CD4-positive, alpha-beta T cell (primary cell): Measurements from ENCODE around the gene FNBP1. TPM values are rescaled to one million over a fixed set of nuclear protein-coding genes. Genes with fewer than 3 reads are reported as not detected.
A peak's percentile ranks its signal among the peaks of the same experiment; 100 is the strongest.

ENCODE experiments used
- ATAC-seq: fragments of 200-7000 bp; cut with Tn5 transposase; one replicate; pipeline ENCODE4 v1.10.0; 2022; ENCODE audit warnings: mild to moderate bottlenecking; ENCODE audit not compliant: poor library complexity
- CTCF ChIA-PET: fragments of 350-600 bp; sonication (Branson Sonifier 250); formaldehyde crosslinking; loops from one replicate; lab custom pipeline; 2021; ENCODE audit warnings: antibody characterized with exemption, inconsistent platforms; lab: Charles Lee
- POLR2A ChIA-PET: fragments of 350-600 bp; sonication (Branson Sonifier 250); formaldehyde crosslinking; loops from one replicate; lab custom pipeline; 2021; ENCODE audit warnings: antibody characterized with exemption, inconsistent platforms; lab: Charles Lee
- DNase-seq, 14 experiments: peaks; one replicate each; pipeline ENCODE4 v3.0.0-alpha.2; 2013 to 2020; ENCODE audit warnings: mixed read lengths in 2 of 14
- H3K27ac ChIP-seq, 2 donors: one replicate each; pipeline versions ENCODE4 v1.5.1 to v1.7.0; 2013; ENCODE audit warnings: low read length in 2 of 2, low read depth in 1 of 2, mild to moderate bottlenecking in 1 of 2
- H3K27me3 ChIP-seq, 2 experiments: 1 replicate in 1 of 2; 2 replicates in 1 of 2; pipeline versions ENCODE4 v1.6.1 to v1.7.0; 2013; ENCODE audit warnings: low read length in 2 of 2, control low read depth in 1 of 2, mild to moderate bottlenecking in 1 of 2, moderate library complexity in 1 of 2; ENCODE audit not compliant: insufficient read depth in 2 of 2, control insufficient read depth in 1 of 2
- H3K36me3 ChIP-seq: one replicate; pipeline ENCODE4 v1.6.1; 2013; ENCODE audit warnings: low read length, control low read depth; ENCODE audit not compliant: insufficient read depth
- H3K4me1 ChIP-seq: one replicate; pipeline ENCODE4 v1.6.1; 2013; ENCODE audit warnings: low read length, control low read depth; ENCODE audit not compliant: insufficient read depth
- H3K4me3 ChIP-seq: one replicate; pipeline ENCODE4 v1.5.1; 2013; ENCODE audit warnings: mild to moderate bottlenecking, low read length, moderate library complexity
- H3K9me3 ChIP-seq, 2 experiments: 1 replicate in 1 of 2; 2 replicates in 1 of 2; pipeline versions ENCODE4 v1.6.1 to v1.7.0; 2013; ENCODE audit warnings: low read length in 2 of 2, mild to moderate bottlenecking in 2 of 2, control low read depth in 1 of 2, moderate library complexity in 1 of 2; ENCODE audit not compliant: control insufficient read depth in 1 of 2, insufficient read depth in 1 of 2
- H3K27ac Mint-ChIP-seq: one replicate; pipeline ENCODE4 v1.8.0; 2020; ENCODE audit warnings: mixed read lengths
- H3K27me3 Mint-ChIP-seq: one replicate; pipeline ENCODE4 v1.8.0; 2021; ENCODE audit warnings: mixed read lengths
- H3K36me3 Mint-ChIP-seq: one replicate; pipeline ENCODE4 v1.8.0; 2021; ENCODE audit warnings: low read depth, mixed read lengths
- H3K4me1 Mint-ChIP-seq: one replicate; pipeline ENCODE4 v1.8.0; 2021; ENCODE audit warnings: low read depth, mixed read lengths
- H3K4me3 Mint-ChIP-seq: one replicate; pipeline ENCODE4 v1.8.0; 2020; ENCODE audit warnings: mild to moderate bottlenecking, mixed read lengths
- H3K9me3 Mint-ChIP-seq: one replicate; pipeline ENCODE4 v1.8.0; 2020; ENCODE audit warnings: mixed read lengths
- intact Hi-C, 2 experiments: fragments of 100-400 bp; cut with DNase I in 1 of 2; cut with micrococcal nuclease in 1 of 2; formaldehyde crosslinking; loops; one replicate each; pipeline versions ENCODE4 v1.15.1 to v1.9.0; 2023 to 2025; cut with DNase I, micrococcal nuclease
- total RNA-seq, 174 experiments: library from RNA in 2 of 174; stranded (reverse) in 2 of 174; gene quantifications; one replicate each; pipeline ENCODE4 v1.2.3 and lab custom pipeline; 2021 to 2026
- TF ChIP-seq, protein P1 (sequence below): fragments of 200-600 bp; IDR thresholded peaks from one replicate; pipeline ENCODE4 v1.8.0; 2022; ENCODE audit warnings: antibody characterized with exemption, mild to moderate bottlenecking

The FNBP1 gene
- total RNA-seq, 2 experiments from 2014 or later = 166 to 181 TPM

GRCh38 chr9:129901993-129902739 lies 140.8 kb downstream of the FNBP1 start:
- intact Hi-C loops = no loop called here
- H3K9me3 Mint-ChIP-seq = no peaks in the 10 kb centered on the region
- no peaks in the 10 kb centered on the region for H3K27me3 Mint-ChIP-seq
- Histone ChIP-seq H3K36me3 (peaks cover 91% of the 10 kb centered on the region), H3K9me3 (no peaks in the 10 kb centered on the region), H3K27me3 (no peaks in the 10 kb centered on the region), H3K27ac (peak overlapping the region; percentile 3 to 41), H3K4me3 (no peak overlapping the region), H3K4me1 (peaks cover 24% of the 10 kb centered on the region)
- H3K4me1 Mint-ChIP-seq = peaks cover 56% of the 10 kb centered on the region
- ChIA-PET POLR2A (interaction anchor here (1.0 to 7.7 kb wide), 2 partner anchors 13 to 43 kb away, joined by 3 to 64 read pairs; no protein-coding TSS in a partner anchor), CTCF (interaction anchor here (7.5 kb wide), 1 partner anchor 17 kb away, joined by 19 read pairs; no protein-coding TSS in a partner anchor)
- peaks cover 99% of the 10 kb centered on the region for H3K36me3 Mint-ChIP-seq
- H3K27ac Mint-ChIP-seq = peak overlapping the region; percentile 84
- no peak overlapping the region for H3K4me3 Mint-ChIP-seq
- TF ChIP-seq, protein P1, sequence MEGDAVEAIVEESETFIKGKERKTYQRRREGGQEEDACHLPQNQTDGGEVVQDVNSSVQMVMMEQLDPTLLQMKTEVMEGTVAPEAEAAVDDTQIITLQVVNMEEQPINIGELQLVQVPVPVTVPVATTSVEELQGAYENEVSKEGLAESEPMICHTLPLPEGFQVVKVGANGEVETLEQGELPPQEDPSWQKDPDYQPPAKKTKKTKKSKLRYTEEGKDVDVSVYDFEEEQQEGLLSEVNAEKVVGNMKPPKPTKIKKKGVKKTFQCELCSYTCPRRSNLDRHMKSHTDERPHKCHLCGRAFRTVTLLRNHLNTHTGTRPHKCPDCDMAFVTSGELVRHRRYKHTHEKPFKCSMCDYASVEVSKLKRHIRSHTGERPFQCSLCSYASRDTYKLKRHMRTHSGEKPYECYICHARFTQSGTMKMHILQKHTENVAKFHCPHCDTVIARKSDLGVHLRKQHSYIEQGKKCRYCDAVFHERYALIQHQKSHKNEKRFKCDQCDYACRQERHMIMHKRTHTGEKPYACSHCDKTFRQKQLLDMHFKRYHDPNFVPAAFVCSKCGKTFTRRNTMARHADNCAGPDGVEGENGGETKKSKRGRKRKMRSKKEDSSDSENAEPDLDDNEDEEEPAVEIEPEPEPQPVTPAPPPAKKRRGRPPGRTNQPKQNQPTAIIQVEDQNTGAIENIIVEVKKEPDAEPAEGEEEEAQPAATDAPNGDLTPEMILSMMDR = no peak
- no peak for DNase-seq
- no peak for ATAC-seq

- peak overlapping the region; percentile 99 for H3K27ac Mint-ChIP-seq
- peaks cover 41% of the 10 kb centered on the region for H3K4me1 ChIP-seq
- ATAC-seq (no peak), DNase-seq (peak in 1 of 14 experiments; percentile 37)
- H3K9me3 ChIP-seq = no peaks in the 10 kb centered on the region
- peaks cover 91% of the 10 kb centered on the region for H3K36me3 ChIP-seq
- POLR2A ChIA-PET = interaction anchor here (7.7 kb wide), 1 partner anchor 11 kb away, joined by 64 read pairs; no protein-coding TSS in a partner anchor
- H3K4me3 Mint-ChIP-seq = no peak overlapping the region
- peaks cover 65% of the 10 kb centered on the region for H3K4me1 Mint-ChIP-seq
- TF ChIP-seq, protein P1 = no peak
- no peaks in the 10 kb centered on the region for H3K27me3 ChIP-seq
- CTCF ChIA-PET = interaction anchor here (3.1 kb wide), 1 partner anchor 13 kb away, joined by 10 read pairs; no protein-coding TSS in a partner anchor
- H3K4me3 ChIP-seq = no peak overlapping the region
- peaks cover 99% of the 10 kb centered on the region for H3K36me3 Mint-ChIP-seq
- H3K9me3 Mint-ChIP-seq = no peaks in the 10 kb centered on the region
- intact Hi-C loops = no loop called here
- no peaks in the 10 kb centered on the region for H3K27me3 Mint-ChIP-seq
- H3K27ac ChIP-seq = no peak overlapping the region
Observed at GRCh38 chr9:129900263-129901027, 142.5 kb downstream of the FNBP1 start.

- peaks cover 90% of the 10 kb centered on the region for H3K36me3 ChIP-seq
- ChIA-PET CTCF (interaction anchor here (3.1 kb wide), 1 partner anchor 13 kb away, joined by 10 read pairs; no protein-coding TSS in a partner anchor), POLR2A (no interaction called here)
- peak overlapping the region in 1 of 2 donors; percentile 13 for H3K27ac ChIP-seq
- intact Hi-C loops = loop anchor here in 1 of 2 experiments (5.0 kb wide), 1 partner anchor 33 kb away; no protein-coding TSS in a partner anchor
- no peaks in the 10 kb centered on the region for H3K9me3 ChIP-seq
- peaks cover 65% of the 10 kb centered on the region for H3K4me1 Mint-ChIP-seq
- no peak overlapping the region for H3K4me3 ChIP-seq
- no peak overlapping the region for H3K4me3 Mint-ChIP-seq
- peaks cover 50% of the 10 kb centered on the region for H3K4me1 ChIP-seq
- no peaks in the 10 kb centered on the region for H3K27me3 ChIP-seq
- H3K36me3 Mint-ChIP-seq = peaks cover 98% of the 10 kb centered on the region
- ATAC-seq (no peak), DNase-seq (no peak)
- no peaks in the 10 kb centered on the region for H3K9me3 Mint-ChIP-seq
- H3K27me3 Mint-ChIP-seq = no peaks in the 10 kb centered on the region
- TF ChIP-seq, protein P1 = no peak
- peak overlapping the region; percentile 99 for H3K27ac Mint-ChIP-seq
Observed at GRCh38 chr9:129899620-129900019, 143.4 kb downstream of the FNBP1 start.
